ENCODE results near the gene DNAJC4. TPM values are rescaled to one million over a fixed set of nuclear protein-coding genes. Genes with fewer than 3 reads are reported as not detected.

The DNAJC4 gene
- 13.2 and 14.5 TPM in 2 replicates for total RNA-seq

GRCh38 chr11:64230171-64230984 is at the start of gene DNAJC4:
DNAJC4 (plus strand) TSS chr11:64230548; CDS start chr11:64230855, 307 bp downstream.

GRCh38 chr11:64185693-64186491 is 44.5 kb upstream of the DNAJC4 start, which contains the start of gene STIP1:
STIP1 (plus strand) TSS chr11:64186171; CDS start chr11:64186262, 91 bp downstream.

GRCh38 chr11:64206457-64207255 is 23.7 kb upstream of the DNAJC4 start, which contains the start of gene FERMT3:
FERMT3 (plus strand) TSS chr11:64206721; CDS start chr11:64207365, 644 bp downstream.

GRCh38 chr11:64225608-64226506 is 4.5 kb upstream of the DNAJC4 start, which contains the start of the genes NUDT22 and TRPT1:
NUDT22 (plus strand) TSS chr11:64226274; CDS start chr11:64226653, 379 bp downstream.
TRPT1 (minus strand) TSS chr11:64226186; CDS start chr11:64225860, 326 bp downstream.

GRCh38 chr11:64233913-64234586 is 3.7 kb downstream of the DNAJC4 start, which contains the start of gene VEGFB:
VEGFB (plus strand) TSS chr11:64234584; CDS start chr11:64234834, 250 bp downstream.

GRCh38 chr11:64240435-64241240 is 10.3 kb downstream of the DNAJC4 start, which contains the start of gene FKBP2:
FKBP2 (plus strand) TSS chr11:64241095; CDS start chr11:64242388, 1,293 bp downstream.

GRCh38 chr11:64246871-64247728 is 16.8 kb downstream of the DNAJC4 start, which contains the start of gene PPP1R14B:
PPP1R14B (minus strand) TSS chr11:64246943; CDS start chr11:64246673, 270 bp downstream.

GRCh38 chr11:64251016-64251752 is 20.8 kb downstream of the DNAJC4 start, which contains the start of gene PLCB3:
PLCB3 (plus strand) TSS chr11:64251530; CDS start chr11:64251650, 120 bp downstream.

Other genes starting within 250 kb of the DNAJC4 start
- gene OTUB1, start 244.1 kb upstream of the DNAJC4 start, total RNA-seq: 43.1 and 44.3 TPM in 2 replicates
- 0.03 and 0.07 TPM in 2 replicates for gene FLRT1, start 194.6 kb upstream of the DNAJC4 start, total RNA-seq
- gene MACROD1, start 64.4 kb upstream of the DNAJC4 start, total RNA-seq: 12.6 and 19.2 TPM in 2 replicates
- 111 and 134 TPM in 2 replicates for gene STIP1, start 44.4 kb upstream of the DNAJC4 start, total RNA-seq
- gene FERMT3, start 23.8 kb upstream of the DNAJC4 start, total RNA-seq: 4.1 and 21.1 TPM in 2 replicates
- gene TRPT1, start 4.4 kb upstream of the DNAJC4 start, total RNA-seq: 26.2 and 30.4 TPM in 2 replicates
- gene NUDT22, start 4.3 kb upstream of the DNAJC4 start, total RNA-seq: 46.1 and 50.8 TPM in 2 replicates
- 54.3 and 83.2 TPM in 2 replicates for gene VEGFB, start 4.0 kb downstream of the DNAJC4 start, total RNA-seq
- gene FKBP2, start 10.5 kb downstream of the DNAJC4 start, total RNA-seq: 80.7 and 81.8 TPM in 2 replicates
- gene PPP1R14B, start 16.4 kb downstream of the DNAJC4 start, total RNA-seq: 144 and 186 TPM in 2 replicates
- 39.9 and 51.0 TPM in 2 replicates for gene PLCB3, start 21.0 kb downstream of the DNAJC4 start, total RNA-seq
- gene BAD, start 54.1 kb downstream of the DNAJC4 start, total RNA-seq: 52.2 and 56.6 TPM in 2 replicates
- gene GPR137, start 55.3 kb downstream of the DNAJC4 start, total RNA-seq: 14.8 and 15.1 TPM in 2 replicates
- gene KCNK4, start 60.8 kb downstream of the DNAJC4 start, total RNA-seq: 0.13 and 0.20 TPM in 2 replicates
- not detected in 2 replicates for gene CATSPERZ, start 69.8 kb downstream of the DNAJC4 start, total RNA-seq
- gene ESRRA, start 75.0 kb downstream of the DNAJC4 start, total RNA-seq: 26.0 and 31.1 TPM in 2 replicates
- gene TRMT112, start 87.0 kb downstream of the DNAJC4 start, total RNA-seq: 150 and 180 TPM in 2 replicates
- gene PRDX5, start 87.6 kb downstream of the DNAJC4 start, total RNA-seq: 148 and 174 TPM in 2 replicates
- 0.85 and 1.2 TPM in 2 replicates for gene CCDC88B, start 109.7 kb downstream of the DNAJC4 start, total RNA-seq
- 37.9 and 52.5 TPM in 2 replicates for gene RPS6KA4, start 128.6 kb downstream of the DNAJC4 start, total RNA-seq

Measured in smooth muscle cell of the pulmonary artery (primary cell).